ENCODE results near the gene PYGL.

The PYGL gene

GRCh38 chr14:50937800-50938199 lies 6.5 kb downstream of the PYGL start:
- Histone ChIP-seq H3K4me1 (ENCODE audit: control insufficient read depth, low read length) (no peaks in the 10 kb centered on the region), H3K36me3 (ENCODE audit: control insufficient read depth, low read length) (no peaks in the 10 kb centered on the region), H3F3A (ENCODE audit: control insufficient read depth, insufficient read depth) (no peaks in the 10 kb centered on the region), H3K4me2 (ENCODE audit: low read length) (no peak overlapping the region), H3K4me3 (ENCODE audit: low read length) (no peak overlapping the region), H3K9me2 (replicated peaks; ENCODE audit: control insufficient read depth, low read length) (no peaks in the 10 kb centered on the region), H4K20me1 (ENCODE audit: control insufficient read depth, insufficient read depth, low read depth, low read length) (no peaks in the 10 kb centered on the region), H3K9me3 (ENCODE audit: control insufficient read depth, insufficient read depth, low read length) (no peaks in the 10 kb centered on the region), H3K27me3 (ENCODE audit: control insufficient read depth, low read length) (no peaks in the 10 kb centered on the region), H3K27ac (ENCODE audit: low read depth, low read length) (no peak overlapping the region), H3K79me2 (ENCODE audit: control insufficient read depth, low read length) (no peaks in the 10 kb centered on the region)
- no peak for TF ChIP-seq CTCF (IDR thresholded peaks at IDR 0.05; ENCODE audit: low read depth, low read length, poor library complexity, severe bottlenecking)
- no peak for TF ChIP-seq EZH2phosphoT487 (IDR thresholded peaks at IDR 0.05; ENCODE audit: borderline replicate concordance, low read length)

- H3K4me3 ChIP-seq (ENCODE audit: low read length), result no peak overlapping the region
- H4K20me1 ChIP-seq (ENCODE audit: control insufficient read depth, insufficient read depth, low read depth, low read length), result no peaks in the 10 kb centered on the region
- no peaks in the 10 kb centered on the region for H3K4me1 ChIP-seq (ENCODE audit: control insufficient read depth, low read length)
- no peak overlapping the region for H3K27ac ChIP-seq (ENCODE audit: low read depth, low read length)
- H3K36me3 ChIP-seq (ENCODE audit: control insufficient read depth, low read length), result no peaks in the 10 kb centered on the region
- H3K9me2 ChIP-seq (replicated peaks; ENCODE audit: control insufficient read depth, low read length), result no peaks in the 10 kb centered on the region
- H3K27me3 ChIP-seq (ENCODE audit: control insufficient read depth, low read length), result no peaks in the 10 kb centered on the region
- no peak for TF ChIP-seq CTCF (IDR thresholded peaks at IDR 0.05; ENCODE audit: low read depth, low read length, poor library complexity, severe bottlenecking)
- no peak for TF ChIP-seq EZH2phosphoT487 (IDR thresholded peaks at IDR 0.05; ENCODE audit: borderline replicate concordance, low read length)
- H3K4me2 ChIP-seq (ENCODE audit: low read length), result no peak overlapping the region
- H3F3A ChIP-seq (ENCODE audit: control insufficient read depth, insufficient read depth), result no peaks in the 10 kb centered on the region
- no peaks in the 10 kb centered on the region for H3K79me2 ChIP-seq (ENCODE audit: control insufficient read depth, low read length)
- H3K9me3 ChIP-seq (ENCODE audit: control insufficient read depth, insufficient read depth, low read length), result no peaks in the 10 kb centered on the region
Measured at GRCh38 chr14:50937325-50937724, 7.0 kb downstream of the PYGL start.

- Histone ChIP-seq H3K4me2 (ENCODE audit: low read length) (no peak overlapping the region), H3K4me3 (ENCODE audit: low read length) (no peak overlapping the region), H3K79me2 (ENCODE audit: control insufficient read depth, low read length) (no peaks in the 10 kb centered on the region), H3F3A (ENCODE audit: control insufficient read depth, insufficient read depth) (no peaks in the 10 kb centered on the region), H3K36me3 (ENCODE audit: control insufficient read depth, low read length) (no peaks in the 10 kb centered on the region), H3K9me3 (ENCODE audit: control insufficient read depth, insufficient read depth, low read length) (no peaks in the 10 kb centered on the region), H3K27me3 (ENCODE audit: control insufficient read depth, low read length) (no peaks in the 10 kb centered on the region), H3K27ac (ENCODE audit: low read depth, low read length) (no peak overlapping the region), H3K9me2 (replicated peaks; ENCODE audit: control insufficient read depth, low read length) (no peaks in the 10 kb centered on the region), H4K20me1 (ENCODE audit: control insufficient read depth, insufficient read depth, low read depth, low read length) (no peaks in the 10 kb centered on the region), H3K4me1 (ENCODE audit: control insufficient read depth, low read length) (no peaks in the 10 kb centered on the region)
- TF ChIP-seq EZH2phosphoT487 (IDR thresholded peaks at IDR 0.05; ENCODE audit: borderline replicate concordance, low read length), result no peak
- TF ChIP-seq CTCF (IDR thresholded peaks at IDR 0.05; ENCODE audit: low read depth, low read length, poor library complexity, severe bottlenecking), result no peak
Measured at GRCh38 chr14:50936882-50937281, 7.4 kb downstream of the PYGL start.

- no peaks in the 10 kb centered on the region for H4K20me1 ChIP-seq (ENCODE audit: control insufficient read depth, insufficient read depth, low read depth, low read length)
- no peak overlapping the region for H3K27ac ChIP-seq (ENCODE audit: low read depth, low read length)
- no peaks in the 10 kb centered on the region for H3K9me2 ChIP-seq (replicated peaks; ENCODE audit: control insufficient read depth, low read length)
- no peak overlapping the region for H3K4me3 ChIP-seq (ENCODE audit: low read length)
- no peak overlapping the region for H3K4me2 ChIP-seq (ENCODE audit: low read length)
- H3K4me1 ChIP-seq (ENCODE audit: control insufficient read depth, low read length), result no peaks in the 10 kb centered on the region
- H3K36me3 ChIP-seq (ENCODE audit: control insufficient read depth, low read length), result no peaks in the 10 kb centered on the region
- TF ChIP-seq EZH2phosphoT487 (IDR thresholded peaks at IDR 0.05; ENCODE audit: borderline replicate concordance, low read length) (no peak), CTCF (IDR thresholded peaks at IDR 0.05; ENCODE audit: low read depth, low read length, poor library complexity, severe bottlenecking) (no peak)
- H3F3A ChIP-seq (ENCODE audit: control insufficient read depth, insufficient read depth), result no peaks in the 10 kb centered on the region
- no peaks in the 10 kb centered on the region for H3K27me3 ChIP-seq (ENCODE audit: control insufficient read depth, low read length)
- no peaks in the 10 kb centered on the region for H3K9me3 ChIP-seq (ENCODE audit: control insufficient read depth, insufficient read depth, low read length)
- no peaks in the 10 kb centered on the region for H3K79me2 ChIP-seq (ENCODE audit: control insufficient read depth, low read length)
Measured at GRCh38 chr14:50936016-50936340, 8.3 kb downstream of the PYGL start.
